Globus pallidus (tissue), 1 donor: ENCODE results near the gene CCDC170.
"Not testable (repeated sequence)": the region's sequence is repeated elsewhere in the genome, so short reads cannot be mapped to it uniquely, and the experiment has no call there.

Experiments used
- DNase-seq: peaks from one replicate; pipeline ENCODE4 v3.0.0-alpha.2; 2015; ENCODE audit warnings: low spot score

Gene CCDC170, protein sequence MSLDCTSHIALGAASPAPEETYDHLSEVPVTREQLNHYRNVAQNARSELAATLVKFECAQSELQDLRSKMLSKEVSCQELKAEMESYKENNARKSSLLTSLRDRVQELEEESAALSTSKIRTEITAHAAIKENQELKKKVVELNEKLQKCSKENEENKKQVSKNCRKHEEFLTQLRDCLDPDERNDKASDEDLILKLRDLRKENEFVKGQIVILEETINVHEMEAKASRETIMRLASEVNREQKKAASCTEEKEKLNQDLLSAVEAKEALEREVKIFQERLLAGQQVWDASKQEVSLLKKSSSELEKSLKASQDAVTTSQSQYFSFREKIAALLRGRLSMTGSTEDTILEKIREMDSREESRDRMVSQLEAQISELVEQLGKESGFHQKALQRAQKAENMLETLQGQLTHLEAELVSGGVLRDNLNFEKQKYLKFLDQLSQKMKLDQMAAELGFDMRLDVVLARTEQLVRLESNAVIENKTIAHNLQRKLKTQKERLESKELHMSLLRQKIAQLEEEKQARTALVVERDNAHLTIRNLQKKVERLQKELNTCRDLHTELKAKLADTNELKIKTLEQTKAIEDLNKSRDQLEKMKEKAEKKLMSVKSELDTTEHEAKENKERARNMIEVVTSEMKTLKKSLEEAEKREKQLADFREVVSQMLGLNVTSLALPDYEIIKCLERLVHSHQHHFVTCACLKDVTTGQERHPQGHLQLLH

DNA sequence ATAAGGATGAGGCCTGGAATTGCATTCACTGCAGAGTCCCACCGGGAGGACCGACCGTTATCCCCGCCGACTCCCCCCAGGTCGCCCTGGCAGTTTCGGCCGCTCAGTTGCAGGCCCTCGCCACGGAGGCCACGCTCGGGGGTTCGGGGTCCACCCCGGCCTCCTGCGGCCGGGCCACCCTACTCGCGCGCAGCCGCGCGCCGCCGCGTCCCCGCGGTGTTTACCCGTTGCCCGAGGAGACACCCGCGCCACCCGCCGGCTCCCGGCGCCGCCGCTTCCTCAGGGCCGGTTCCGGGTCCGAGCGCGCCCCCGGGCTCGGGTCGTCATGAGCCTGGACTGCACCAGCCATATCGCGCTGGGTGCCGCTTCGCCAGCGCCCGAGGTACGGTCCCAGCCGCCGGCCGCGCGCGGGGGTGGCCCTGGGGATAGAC is at the start of gene CCDC170:
TSS of gene CCDC170 (plus strand) at position 214 of the 431 bp plus-strand sequence. CDS start at position 326, 112 bp downstream.
- DNase-seq: no peak

DNA sequence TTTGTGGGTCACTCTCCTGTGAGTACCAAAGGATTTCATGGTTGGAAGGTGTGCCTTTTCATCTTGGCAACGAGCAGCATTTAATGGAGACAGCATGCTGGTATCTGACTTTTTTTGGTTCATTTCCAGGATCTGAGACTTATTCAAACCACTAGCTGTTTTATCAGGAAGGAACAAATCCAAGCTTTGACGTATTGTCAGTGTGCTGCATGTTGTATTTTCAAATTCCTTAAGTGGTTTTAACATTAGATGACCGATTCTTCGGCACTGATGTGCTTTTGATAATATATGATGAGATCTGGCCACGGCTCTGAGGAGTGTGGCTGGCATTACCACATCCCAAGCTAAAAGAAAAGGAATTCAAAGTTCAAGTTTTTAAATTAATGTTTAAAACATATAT is 48.3 kb upstream of the CCDC170 start:
- no peak for DNase-seq

DNA sequence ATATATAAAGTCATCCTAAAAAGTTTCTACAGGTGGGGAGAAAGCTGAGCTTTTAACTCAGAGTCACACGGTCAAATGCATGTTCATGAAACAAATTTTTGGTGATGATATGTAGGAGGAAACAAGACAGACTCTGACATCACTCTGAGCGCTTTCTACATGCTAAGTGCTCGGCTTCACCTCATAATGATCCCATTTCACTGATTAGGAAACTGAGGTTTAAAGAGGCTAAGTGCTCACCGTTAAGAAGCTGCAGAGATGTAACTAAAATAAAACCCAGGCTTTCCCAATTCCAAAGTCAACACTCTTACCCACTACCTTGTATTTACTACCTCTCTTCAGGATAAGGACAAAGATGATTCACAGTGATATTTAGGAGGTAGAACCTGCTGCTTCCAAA is 46.6 kb upstream of the CCDC170 start:
- DNase-seq: no peak

DNA sequence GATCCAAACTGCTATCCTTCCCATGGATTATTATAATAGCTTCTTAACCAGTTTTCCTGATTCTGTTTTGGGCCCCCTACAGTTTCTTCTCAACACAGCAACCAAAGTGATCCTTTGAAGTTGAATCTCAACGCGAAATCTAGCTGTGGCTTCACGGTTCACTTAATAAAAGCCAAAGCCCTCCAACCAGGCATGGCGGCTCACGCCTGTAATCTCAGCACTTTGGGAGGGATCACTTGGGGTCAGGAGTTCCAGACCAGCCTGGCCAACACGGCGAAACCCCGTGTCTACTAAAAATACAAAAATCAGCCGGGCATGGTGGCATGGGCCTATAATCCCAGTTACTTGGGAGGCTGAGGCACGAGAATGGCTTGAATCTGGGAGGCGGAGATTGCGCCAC is 45.2 kb upstream of the CCDC170 start:
- no peak for DNase-seq

DNA sequence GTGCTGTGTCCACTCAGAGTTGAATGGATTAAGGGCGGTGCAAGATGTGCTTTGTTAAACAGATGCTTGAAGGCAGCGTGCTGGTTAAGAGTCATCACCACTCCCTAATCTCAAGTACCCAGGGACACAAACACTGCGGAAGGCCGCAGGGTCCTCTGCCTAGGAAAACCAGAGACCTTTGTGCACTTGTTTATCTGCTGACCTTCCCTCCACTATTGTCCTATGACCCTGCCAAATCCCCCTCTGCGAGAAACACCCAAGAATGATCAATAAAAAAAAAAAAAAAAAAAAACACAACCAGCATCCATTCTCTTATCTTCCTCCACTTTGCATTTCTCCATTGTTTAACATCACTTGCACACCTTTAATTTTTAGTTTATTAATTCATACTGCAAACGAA is 42.9 kb upstream of the CCDC170 start:
- DNase-seq: not testable (repeated sequence)

DNA sequence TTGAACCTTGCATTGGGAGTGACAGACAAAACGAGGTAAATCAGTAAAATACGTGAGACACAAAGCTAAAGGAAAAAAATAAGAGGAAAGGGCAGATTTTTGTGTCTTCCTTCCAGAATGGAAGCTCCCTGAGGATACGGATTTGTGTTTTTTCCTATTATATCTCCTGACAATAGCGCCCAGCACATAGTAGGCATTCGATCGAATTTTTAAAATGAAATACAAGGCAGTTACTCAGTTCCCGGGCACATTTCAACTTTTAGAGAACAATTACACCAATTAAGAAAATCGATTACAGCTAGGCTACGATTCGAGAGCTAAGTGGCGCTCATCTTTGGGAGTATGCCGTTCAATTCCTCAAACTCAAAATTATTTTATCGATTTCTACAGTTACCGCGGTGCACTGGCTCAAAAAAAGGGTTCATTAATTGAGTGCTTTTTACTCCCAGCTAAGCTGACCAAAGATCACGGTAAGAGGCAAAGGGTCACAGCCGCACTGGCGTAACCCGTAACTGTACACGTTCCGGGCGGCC is 42.3 kb upstream of the CCDC170 start:
- DNase-seq: no peak

DNA sequence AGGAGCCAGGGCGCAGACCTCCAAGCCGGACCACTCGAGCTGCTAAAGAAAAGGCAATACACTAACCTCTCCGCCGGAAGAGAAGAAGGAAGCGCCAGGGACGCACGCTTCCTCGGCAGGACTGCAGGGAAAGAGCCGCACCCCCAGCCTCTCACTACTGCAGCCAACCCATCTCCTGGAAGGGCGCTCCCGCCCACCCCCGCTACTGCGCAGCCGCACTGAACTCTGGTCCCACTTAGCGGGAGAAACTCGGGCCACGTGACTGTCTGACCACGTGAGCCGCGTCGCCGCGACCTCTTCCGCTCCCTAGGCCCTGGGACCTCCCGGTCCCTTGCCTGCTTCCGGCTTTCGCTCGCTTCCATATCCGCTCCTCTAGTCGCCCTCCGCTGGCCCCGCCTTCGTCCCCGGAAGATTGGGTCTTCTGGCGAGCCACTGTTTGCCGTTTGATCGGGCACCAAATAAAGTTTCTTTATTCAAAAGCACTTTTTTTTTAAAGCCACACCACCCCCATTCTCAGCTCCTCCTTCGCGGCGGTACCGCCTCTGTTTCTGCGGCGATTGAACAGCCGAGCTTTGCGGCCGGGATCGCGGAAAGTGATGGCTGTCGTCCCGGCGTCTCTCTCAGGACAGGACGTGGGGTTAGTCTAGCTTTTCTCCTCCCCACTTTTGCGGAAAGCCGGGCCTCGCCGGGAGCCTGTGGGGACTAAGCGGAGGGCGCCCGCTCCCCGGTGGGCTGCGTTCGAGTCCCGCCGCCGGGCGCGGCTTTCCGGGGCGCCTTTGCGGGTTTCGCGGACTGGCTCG is 41.7 kb upstream of the CCDC170 start, which contains the start of gene RMND1:
TSS of gene RMND1 (minus strand) at position 177 of the 800 bp plus-strand sequence. CDS start 6,315 bp downstream, outside the sequence.
- peak; percentile 100 for DNase-seq

DNA sequence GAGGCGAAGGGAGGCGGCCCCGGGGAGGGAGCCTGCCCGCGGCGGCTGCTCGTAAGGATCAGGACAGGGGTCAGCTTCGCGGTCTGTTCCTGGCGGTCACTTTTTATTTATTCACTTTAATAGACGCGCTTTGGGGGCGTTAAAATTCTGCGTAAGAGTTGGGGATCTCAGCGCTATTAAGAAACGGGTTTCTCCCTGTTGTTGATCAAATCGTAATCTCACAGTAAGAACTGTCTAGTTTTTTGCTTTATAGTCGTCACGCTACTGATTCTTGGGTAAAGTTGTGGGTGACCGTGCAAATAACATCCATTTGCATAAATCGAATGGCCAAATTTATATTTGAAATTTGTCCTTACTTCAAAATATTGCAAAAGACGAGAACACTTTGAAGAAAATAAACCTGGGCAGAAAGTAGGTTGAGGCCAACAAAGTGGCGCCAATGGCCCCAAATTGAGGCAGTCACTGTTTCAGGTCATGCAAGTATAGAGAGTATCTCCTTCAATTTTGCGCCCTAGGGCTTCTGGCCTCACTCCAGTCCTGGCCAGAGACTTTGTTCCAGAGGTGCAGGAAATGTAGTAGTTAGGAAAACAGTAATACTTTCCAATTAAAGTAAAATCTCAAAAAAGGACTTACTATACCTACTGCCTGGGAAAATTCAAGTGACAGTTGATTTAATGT is 40.9 kb upstream of the CCDC170 start:
- peak; percentile 20 for DNase-seq

DNA sequence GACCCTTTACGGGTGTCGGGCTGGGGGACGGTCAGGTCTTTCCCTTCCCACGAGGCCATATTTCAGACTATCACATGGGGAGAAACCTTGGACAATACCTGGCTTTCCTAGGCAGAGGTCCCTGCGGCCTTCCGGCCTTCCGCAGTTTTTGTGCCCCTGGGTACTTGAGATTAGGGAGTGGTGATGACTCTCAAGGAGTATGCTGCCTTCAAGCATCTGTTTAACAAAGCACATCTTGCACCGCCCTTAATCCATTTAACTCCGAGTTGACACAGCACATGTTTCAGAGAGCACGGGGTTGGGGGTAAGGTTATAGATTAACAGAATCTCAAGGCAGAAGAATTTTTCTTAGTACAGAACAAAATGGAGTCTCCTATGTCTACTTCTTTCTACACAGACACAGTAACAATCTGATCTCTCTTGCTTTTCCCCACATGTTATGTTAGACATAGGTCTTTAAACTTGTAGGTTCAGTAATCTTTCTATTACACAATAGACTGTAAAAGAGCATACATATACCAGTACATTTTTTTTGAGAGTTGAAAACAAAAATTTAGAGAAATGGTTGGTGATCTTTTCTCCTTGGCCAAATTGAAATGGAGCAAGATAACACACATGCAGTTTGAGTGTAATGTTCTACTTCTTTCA is 37.9 kb upstream of the CCDC170 start:
- not testable (repeated sequence) for DNase-seq

DNA sequence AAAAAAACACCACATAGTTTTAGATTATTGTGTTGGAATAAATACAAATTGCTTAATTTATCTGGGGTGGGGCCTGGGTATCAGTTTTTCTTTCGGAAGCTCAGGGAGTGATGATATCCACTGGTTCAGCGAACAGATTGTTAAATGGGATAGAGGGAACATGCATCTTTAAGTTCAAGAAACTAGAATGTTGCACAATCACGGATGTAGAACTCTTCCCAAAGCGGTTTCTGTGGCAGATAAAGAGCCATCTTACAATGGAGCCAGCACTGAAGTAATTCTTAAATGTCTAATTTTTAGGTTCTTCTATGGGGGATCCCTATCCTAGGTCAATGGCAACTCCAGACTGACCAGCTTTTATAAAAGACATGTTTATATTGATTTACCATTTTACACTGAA is 32.1 kb upstream of the CCDC170 start:
- DNase-seq: no peak

DNA sequence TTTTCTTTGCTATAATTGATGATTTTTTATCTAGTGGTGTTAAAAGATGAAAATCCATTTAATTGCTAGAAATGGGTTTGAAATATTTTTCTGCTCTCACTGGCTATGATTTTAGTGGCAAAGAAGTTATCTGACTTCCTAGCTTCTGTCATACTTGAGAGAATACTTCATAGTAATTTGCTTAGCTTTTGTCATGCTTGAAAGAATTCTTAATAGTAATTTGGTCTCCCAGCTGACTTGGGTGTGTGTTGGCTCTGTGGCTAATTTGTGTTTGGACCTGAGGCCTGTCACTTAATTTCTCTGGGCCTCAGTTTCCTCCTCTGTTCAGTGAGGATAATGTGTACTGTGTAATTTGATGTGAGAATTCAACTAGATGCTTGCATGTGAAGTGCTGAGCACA is 29.1 kb upstream of the CCDC170 start:
- DNase-seq: no peak

DNA sequence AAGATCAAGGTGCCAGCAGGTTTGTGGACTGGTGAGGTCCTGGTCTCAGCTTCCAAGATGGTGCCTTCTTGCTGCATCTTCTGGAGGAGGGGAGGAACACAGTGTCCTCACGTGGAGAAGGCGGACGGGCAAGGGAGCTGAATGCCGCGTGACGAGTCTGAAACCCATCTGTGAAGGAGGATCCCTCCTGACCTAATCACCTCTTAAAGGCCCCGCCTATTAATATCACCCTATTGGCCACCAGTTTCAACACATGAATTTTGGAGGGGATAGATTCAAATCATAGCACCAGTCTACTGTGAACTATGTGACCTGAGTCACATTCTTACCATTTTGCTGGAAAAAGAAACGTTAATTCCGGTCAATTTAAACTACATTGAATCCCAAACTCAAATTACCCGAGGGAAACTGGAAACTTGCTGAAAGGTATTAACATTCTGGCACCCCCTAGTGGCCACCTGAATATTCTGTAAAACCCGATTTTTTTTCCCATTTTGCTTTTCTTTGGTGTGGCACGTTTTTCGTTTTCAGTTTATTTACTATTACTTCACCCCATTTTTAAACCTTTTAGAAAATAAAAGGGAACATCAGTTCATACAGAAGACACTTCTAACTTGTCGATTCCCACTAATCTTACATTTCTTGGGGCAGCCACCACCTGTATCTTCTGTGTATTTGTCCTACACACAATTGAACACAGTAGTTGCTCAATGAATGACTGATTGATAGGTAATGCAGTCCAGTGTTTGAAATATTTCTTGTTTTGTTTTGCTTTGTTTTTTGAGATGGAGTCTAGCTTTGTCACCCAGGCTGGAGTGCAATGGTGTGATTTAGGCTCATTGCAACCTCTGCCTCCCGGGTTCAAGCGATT is 17.9 kb upstream of the CCDC170 start:
- peak; percentile 38 for DNase-seq

DNA sequence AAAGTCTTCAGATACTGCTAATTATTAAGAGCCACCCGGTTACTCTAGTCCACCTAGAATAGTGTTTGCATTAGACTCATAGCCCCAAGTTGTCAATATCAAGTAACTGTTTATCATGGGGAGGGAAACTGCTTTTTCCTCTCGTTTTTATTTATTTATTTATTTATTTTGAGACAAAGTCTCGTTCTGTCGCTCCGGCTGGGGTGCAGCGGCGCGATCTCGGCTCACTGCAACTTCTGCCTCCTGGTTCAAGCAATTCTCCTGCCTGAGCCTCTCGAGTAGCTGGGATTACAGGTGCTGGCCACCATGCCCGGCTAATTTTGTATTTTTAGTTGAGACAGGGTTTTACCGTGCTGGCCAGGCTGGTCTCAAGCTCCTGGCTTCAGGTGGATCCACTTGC is 16.1 kb upstream of the CCDC170 start:
- DNase-seq: no peak

DNA sequence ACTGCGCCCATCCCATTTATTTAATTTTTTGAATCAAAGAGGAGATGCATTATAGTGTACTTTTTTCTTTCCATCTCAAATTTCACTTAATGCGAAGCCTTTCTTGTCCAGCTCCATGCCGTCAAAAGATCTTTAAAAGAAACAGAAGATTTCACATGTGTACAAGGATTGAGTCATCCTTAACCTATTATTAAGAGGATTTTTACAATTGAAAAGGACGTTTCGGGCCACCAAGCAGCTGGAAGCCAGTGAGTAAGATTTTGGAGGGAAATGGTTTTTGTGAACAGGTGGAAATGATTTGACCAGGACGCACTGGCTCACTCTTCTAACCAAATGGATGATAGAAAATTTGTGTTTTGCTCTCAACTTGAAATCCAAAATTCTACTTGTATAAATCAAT is 15.1 kb upstream of the CCDC170 start:
- no peak for DNase-seq

DNA sequence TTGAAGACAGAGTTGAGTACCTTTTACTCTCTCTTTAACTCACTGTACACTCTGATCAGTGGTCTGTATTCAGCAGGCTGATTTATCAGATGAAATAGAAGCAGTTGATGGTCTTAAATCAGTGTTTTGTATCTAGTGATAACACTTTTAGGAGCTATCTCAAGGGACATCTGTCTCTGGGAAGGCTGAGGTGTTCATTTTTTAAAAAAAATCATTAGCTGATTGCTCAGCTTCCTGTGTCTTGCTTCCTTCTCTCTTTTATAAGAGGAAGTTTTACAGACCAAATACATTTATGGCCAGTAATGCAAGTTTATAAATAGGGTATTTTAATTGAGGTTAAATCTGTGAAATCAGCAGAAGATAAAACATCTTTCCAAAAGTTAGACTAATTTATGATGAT is 12.0 kb upstream of the CCDC170 start:
- no peak for DNase-seq

DNA sequence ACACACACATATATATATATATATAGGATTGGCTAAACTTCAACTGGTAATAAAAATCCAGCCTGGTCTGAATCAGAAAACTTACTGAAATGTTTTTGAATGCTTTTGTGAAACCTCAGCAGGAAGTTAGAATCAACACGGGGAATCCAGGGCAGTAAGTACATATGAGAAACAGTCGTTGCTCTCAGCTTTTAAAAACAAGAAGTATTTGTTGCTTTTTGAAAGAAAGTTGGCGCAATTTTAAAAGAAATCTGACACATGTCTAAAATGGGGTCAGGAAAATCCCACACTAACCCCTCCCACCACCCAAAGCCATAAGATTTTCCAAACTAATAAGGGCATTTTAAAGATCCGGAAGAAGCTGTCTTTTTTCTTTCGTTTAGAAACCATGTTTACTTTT is 11.5 kb upstream of the CCDC170 start:
- no peak for DNase-seq

DNA sequence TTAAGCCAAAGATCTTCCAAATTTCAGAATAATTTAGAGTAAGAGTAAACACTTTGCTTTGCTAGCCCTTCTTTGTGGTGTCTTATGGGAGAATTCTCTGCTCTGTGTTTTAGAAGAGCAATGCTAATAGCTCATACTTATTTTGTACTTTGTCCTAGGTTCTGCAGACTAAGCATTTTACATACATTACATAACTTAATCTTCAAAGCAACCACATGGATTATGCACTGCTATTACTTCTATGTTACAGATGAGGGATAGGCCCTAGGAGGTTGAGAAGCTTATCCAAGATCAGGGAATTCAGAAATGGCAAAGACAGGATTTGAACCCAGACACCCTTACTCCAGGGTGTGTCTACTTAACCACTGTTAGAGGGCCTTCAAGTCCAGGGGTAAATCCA is 9.8 kb upstream of the CCDC170 start:
- no peak for DNase-seq

DNA sequence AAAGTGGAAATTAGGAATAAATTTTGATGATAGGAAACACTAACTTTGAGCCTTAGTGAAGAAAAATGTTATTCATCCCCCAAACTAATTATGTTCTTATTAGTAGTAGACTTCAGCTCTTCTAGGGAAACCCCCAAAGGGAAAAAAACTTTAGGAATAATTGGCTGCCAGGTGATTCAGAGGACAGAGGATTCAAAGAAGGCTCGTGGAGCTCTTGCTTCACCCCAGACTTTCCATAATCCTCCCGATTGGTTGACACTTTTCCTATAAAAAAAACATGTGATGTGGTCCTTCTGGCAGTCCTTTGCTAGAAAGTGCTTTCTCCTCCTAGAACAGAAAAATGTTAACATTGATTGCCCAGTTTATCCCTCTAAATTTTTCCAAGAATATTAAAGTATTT is 5.6 kb upstream of the CCDC170 start:
- no peak for DNase-seq

DNA sequence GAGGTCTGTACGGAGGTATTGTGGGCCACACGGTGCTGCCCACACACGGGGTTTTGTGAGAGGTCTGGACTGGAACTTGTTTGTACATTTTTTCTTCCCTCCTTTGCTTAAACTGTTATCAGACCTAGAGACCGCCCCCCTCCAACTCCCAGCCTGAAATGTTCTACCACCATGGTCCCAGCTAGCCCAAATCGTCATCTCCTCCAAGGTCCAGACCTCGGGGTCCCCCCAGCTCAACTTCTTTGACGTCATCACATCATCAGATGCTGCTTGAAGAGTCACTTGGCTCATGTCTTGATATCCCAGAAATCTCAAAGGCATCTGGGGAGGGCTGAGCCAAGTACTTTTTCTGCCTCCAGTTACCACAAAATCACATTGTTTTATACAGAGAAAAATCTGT is 2.8 kb upstream of the CCDC170 start:
- no peak for DNase-seq

DNA sequence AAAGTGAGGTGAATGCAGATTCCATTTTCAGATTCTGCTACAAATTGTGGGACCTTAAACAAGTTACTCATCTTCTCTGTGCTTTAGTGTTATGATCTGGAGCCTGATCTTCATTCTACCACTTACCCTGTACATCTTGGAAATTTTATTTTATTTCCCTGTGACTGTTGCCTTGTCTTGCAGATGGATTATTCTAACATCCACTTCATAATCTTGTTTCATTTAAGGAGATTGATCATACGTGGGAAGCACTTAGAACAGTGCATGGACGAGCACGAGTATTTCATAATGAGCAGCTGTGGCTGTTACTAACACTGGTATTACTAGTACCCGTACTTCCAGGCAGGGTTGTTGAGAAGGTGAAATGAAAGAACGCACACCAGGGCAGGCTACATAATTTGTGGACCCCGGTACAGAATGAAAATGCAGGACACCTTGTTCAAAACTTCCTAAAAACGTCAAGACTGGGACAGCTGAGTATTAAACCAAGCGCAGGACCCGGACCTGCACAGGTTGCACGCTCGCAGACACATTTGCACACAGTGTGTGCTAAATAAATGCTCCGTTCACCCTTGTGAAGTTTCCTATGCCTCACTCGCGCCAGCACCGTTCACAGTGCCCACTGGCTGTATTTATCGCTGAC is 535 bp upstream of the CCDC170 start:
- DNase-seq: no peak
